GM18870 (cell line): ENCODE data around the gene DR1.
"Not testable (repeated sequence)": the region's sequence is repeated elsewhere in the genome, so short reads cannot be mapped to it uniquely, and the experiment has no call there.

Source experiments
- ATAC-seq: cut with Tn5 transposase; IDR thresholded peaks from one replicate; pipeline ENCODE4 v1.9.1; 2021; ENCODE audit warnings: moderate library complexity; ENCODE audit not compliant: unreplicated experiment

The DR1 gene

GRCh38 chr1:93374334-93375106, 28.8 kb downstream of the DR1 start:
- no peak for ATAC-seq

GRCh38 chr1:93384656-93385055, 38.9 kb downstream of the DR1 start:
- ATAC-seq, result no peak

- not testable (repeated sequence) for ATAC-seq
Observed at GRCh38 chr1:93386268-93386667, 40.6 kb downstream of the DR1 start.

GRCh38 chr1:93394514-93394913, 48.8 kb downstream of the DR1 start:
- ATAC-seq, result no peak

DNA sequence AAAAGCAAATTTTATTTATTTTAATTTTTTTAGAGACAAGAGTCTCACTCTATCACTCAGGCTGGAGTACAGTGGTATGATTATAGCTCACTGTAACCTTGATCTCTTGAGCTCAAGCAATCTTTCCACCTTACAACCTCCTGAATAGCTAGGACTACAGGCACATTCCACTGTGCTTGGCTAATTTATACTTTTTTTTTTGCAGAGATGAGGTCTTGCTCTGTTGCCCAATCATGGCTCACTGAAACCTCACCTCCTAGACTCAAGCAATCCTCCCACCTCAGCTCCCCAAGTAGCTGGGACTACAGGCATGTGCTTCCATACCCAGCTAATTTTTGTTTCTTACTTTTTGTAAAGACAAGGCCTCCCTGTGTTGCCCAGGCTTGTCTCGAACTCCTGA, 49.5 kb downstream of the DR1 start:
- ATAC-seq, result no peak

GRCh38 chr1:93399781-93400180, 54.1 kb downstream of the DR1 start:
- ATAC-seq, result no peak

DNA sequence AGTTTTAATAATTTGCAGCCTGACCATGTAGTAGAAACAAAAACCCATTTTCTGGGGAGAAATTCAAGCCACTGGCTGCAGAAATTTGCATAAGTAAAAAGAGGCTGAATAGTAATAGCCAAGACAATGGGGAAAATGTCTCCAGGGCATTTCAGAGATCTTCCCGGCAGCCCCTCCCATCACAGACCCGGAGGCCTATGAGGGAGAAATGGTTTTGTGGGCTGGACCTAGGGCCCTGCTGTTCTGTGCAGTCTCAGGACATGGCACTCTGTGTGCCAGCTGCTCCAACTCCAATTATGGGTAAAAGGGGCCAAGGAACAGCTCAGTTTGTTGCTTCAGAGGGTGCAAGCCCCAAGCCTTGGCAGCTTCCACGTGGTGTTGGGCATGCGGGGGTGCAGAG, 62.5 kb downstream of the DR1 start:
- no peak for ATAC-seq

DNA sequence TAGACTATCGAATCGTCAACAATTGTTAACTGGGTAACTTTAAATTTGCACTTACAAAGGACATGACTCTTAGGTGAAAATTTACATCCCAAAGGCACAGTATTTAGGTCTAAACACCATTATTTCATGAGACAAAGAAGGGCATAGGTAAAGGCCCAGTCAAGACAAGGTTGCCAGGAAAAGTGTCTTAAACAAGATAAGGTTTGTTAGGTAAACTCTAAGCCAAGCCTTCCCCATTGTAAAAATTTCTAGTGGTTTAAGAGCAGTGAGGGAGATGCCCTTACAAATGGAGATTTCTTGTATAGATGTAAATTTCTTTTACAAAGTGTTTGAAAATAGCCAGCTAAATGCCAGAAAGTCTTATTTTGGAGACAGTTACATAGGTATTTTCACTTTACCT, 65.3 kb downstream of the DR1 start:
- no peak for ATAC-seq

DNA sequence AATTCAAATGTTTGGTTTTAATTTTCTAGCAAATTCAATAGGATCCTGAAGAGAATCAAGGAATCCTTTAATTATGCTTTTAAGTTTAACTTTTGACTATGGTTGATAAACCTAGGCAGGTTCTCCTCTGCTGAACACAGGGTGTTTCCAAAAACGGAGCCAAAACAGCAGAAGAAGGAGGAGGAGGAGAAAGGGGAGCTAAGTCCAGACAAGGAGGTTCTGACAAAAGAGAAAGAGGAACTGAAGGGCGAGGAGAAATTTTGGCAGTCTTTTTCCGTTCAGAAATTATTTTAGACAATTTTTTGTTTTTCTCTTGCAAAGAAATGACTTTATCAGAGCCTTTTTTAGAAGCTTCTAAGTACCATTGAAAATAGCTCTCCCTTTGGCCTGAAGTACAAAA, 69.0 kb downstream of the DR1 start:
- no peak for ATAC-seq

GRCh38 chr1:93415296-93415695, 69.6 kb downstream of the DR1 start:
- no peak for ATAC-seq

- no peak for ATAC-seq
Observed at GRCh38 chr1:93416183-93416582, 70.5 kb downstream of the DR1 start.
